ENCODE measurements around the gene SIGLEC6.

SIGLEC6 gene

DNA sequence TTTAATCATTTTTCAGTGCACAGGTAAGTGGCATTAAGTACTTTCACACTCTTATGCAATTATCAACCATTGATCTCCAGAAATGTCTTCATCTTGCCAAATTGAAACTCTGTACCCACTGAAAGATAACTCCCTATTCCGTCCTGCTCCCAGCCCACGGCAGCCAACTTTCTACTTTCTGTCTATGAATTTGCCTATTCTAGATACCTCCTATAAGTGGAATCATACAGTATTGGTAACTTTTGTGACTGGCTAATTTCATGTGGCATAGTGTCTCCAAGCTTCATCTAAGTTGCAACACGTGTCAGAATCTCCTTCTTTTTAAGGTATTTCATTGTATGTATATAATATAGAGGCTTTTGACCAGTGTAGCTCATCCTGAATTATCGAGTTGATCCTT is 58.9 kb downstream of the SIGLEC6 start:
- no peak for DNase-seq

DNA sequence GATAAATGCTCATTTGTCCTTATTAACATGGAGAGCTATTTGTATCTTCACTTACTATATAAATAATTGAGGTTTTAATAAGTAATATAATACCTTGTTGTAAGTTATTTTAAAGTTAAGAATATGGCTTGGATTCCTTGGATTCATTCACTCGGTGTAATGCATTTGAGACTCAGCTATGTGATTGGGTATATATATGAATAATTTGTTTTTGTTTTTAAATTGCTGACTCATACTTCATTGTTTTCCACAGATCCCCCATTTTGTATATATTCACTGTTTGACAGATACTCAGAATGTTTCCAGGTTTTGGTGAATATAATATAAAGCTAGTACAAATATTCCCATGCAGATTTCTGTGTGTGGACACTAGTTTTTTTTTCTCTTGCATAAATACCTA is 59.9 kb downstream of the SIGLEC6 start:
- no peak for DNase-seq

DNA sequence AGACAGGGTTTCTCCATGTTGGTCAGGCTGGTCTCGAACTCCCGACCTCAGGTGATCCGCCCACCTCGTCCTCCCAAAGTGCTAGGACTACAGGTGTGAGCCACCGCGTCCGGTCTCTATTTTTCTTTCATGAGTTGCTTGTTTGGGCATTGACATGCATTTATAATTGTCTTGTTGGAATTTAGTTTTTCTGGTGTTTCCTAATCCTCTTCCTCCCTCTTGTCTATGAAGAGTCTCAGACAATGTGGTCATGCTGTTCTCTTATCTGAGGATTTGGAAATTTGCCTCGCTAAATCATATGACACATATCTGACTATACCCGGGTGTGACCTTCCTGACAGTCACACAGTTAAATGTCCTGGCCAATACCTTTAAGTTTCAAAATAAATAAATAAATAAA is 60.5 kb downstream of the SIGLEC6 start:
- DNase-seq: peak; percentile 75

DNA sequence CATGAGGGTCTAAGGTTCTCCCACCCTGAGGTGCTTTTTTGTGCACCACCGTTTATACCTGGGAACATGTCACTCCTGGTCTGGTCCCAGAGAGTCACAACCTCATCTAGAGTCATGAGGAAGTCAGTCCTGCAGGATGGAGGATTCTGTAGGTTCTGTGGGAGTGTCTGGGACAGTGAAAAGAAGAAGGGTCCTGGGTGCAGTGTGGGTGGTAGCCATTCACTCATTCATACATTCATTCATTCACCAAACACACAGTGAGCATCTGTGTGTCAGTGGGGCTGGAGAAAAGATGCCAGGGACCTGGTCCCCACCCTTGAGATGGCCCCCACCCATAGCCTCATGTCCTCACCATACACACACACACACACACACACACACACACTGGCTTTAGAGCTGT is 61.8 kb downstream of the SIGLEC6 start:
- no peak for DNase-seq

DNA sequence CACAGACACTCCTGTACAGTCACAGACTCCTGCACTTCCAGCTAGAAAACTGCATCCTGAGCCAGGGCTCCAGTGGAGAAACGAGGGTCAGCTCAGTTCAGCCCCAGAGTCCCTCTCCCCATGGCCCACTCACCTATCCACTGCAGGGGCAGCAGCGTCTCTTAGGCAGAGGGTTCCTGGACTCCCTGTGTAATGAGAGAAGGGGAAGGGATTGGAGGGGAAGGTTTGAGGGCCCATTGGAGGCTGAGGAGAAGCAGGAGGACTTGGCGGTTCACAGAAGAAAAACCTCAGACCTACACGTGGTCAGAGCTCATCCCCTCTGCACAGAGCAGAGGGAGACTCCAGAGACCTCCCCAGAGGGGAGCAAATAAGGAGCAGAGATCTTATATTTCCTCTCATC is 62.3 kb downstream of the SIGLEC6 start:
- peak; percentile 61 for DNase-seq

DNA sequence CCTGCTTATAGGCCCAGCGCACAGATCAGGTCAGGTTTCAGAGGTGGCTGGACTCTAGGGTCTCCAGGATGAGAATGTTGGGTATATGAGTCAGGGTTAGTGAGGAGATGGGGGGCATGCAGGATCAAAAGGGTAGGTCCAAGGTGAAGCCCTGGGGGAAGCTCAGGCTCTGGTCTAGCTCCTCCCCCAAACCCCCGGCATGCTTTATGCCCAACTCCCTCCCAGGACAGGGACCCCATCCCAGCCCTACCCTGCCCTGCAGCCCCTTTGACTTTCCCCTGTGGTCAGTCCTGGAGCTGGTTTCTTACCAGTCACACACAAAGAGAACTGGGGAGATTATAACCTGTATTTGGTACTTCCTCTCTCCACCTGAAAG is 62.9 kb downstream of the SIGLEC6 start:
- peak; percentile 24 for DNase-seq

DNA sequence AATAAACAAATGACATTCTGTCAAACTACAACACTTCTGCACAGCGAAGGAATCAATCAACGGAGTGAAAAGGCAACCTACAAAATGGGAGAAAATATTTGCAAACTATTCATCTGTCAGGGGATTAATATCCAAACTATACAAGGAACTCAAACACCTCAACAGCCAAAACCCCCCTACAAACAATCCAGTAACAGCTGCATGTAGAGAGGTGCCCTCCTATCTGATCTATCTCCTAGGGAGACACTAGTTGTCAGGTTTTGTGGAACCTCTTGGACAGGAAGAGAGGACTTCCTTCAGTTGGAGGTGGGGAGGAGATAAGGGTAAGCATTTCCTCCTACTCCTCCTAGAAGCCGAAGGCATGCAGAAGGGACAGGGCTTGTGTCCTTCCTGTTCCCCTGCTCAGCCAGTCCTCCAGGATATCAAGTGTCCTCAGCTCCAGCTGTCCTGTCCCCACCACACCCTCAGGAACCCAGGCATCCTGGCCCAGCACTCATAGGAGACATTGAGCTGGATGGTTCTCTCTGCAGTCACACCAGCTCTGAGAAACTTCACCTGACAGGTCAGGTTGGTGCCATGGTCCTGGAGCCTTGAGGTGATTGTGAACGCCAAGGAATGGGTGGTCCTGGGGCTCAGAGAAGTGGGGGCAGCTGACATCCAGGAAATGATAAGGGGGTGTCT is 63.5 kb downstream of the SIGLEC6 start:
- peak; percentile 96 for DNase-seq
